ENCODE measurements around the gene ANKMY1. TPM values are rescaled to one million over a fixed set of nuclear protein-coding genes. Genes with fewer than 3 reads are reported as not detected.
A peak's percentile ranks its signal among the peaks of the same experiment; 100 is the strongest.

ANKMY1 gene
- total RNA-seq, 1 donor from 2014 or later, result 28.5 TPM

DNA sequence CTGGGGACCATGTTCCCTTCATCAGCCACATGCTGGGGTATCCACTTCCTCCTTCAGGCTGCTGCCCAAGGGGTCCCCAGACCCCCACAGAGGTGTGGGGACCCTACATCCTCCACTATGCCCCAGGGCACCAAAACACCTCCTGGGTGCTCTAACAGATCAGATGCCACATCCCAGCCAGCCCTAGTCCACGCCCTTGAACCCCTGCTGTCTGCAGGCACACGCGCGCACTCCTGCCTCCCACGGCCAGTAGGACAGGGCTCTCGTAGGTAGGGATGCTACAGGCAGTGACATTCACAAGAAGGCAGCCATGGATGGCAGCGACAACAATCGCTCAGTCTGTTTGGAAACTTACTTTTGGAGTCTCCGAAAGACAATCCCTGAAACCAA, 125.4 kb downstream of the ANKMY1 start:
- Mint-ChIP-seq H3K27me3 (ENCODE audit: unreplicated experiment) (no peaks in the 10 kb centered on the region), H3K27ac (ENCODE audit: unreplicated experiment) (no peak overlapping the region), H3K9me3 (ENCODE audit: unreplicated experiment) (no peaks in the 10 kb centered on the region), H3K4me3 (ENCODE audit: unreplicated experiment) (no peak overlapping the region), H3K36me3 (ENCODE audit: unreplicated experiment) (no peaks in the 10 kb centered on the region), H3K4me1 (ENCODE audit: unreplicated experiment) (peaks cover 15% of the 10 kb centered on the region)
- TF ChIP-seq, protein P1, sequence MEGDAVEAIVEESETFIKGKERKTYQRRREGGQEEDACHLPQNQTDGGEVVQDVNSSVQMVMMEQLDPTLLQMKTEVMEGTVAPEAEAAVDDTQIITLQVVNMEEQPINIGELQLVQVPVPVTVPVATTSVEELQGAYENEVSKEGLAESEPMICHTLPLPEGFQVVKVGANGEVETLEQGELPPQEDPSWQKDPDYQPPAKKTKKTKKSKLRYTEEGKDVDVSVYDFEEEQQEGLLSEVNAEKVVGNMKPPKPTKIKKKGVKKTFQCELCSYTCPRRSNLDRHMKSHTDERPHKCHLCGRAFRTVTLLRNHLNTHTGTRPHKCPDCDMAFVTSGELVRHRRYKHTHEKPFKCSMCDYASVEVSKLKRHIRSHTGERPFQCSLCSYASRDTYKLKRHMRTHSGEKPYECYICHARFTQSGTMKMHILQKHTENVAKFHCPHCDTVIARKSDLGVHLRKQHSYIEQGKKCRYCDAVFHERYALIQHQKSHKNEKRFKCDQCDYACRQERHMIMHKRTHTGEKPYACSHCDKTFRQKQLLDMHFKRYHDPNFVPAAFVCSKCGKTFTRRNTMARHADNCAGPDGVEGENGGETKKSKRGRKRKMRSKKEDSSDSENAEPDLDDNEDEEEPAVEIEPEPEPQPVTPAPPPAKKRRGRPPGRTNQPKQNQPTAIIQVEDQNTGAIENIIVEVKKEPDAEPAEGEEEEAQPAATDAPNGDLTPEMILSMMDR (IDR thresholded peaks at IDR 0.05), result no peak
- peak; percentile 75 for DNase-seq (ENCODE audit: extremely low spot score, unreplicated experiment)

- Mint-ChIP-seq H3K27me3 (ENCODE audit: unreplicated experiment) (no peaks in the 10 kb centered on the region), H3K9me3 (ENCODE audit: unreplicated experiment) (no peaks in the 10 kb centered on the region), H3K4me1 (ENCODE audit: unreplicated experiment) (peaks cover 10% of the 10 kb centered on the region), H3K27ac (ENCODE audit: unreplicated experiment) (no peak overlapping the region), H3K36me3 (ENCODE audit: unreplicated experiment) (no peaks in the 10 kb centered on the region), H3K4me3 (ENCODE audit: unreplicated experiment) (no peak overlapping the region)
- peak; percentile 75 for DNase-seq (ENCODE audit: extremely low spot score, unreplicated experiment)
- TF ChIP-seq, protein P1 (IDR thresholded peaks at IDR 0.05), result no peak
Measured at GRCh38 chr2:240431661-240432424, 125.9 kb downstream of the ANKMY1 start.

- no peak for DNase-seq (ENCODE audit: extremely low spot score, unreplicated experiment)
- H3K36me3 Mint-ChIP-seq (ENCODE audit: unreplicated experiment), result no peaks in the 10 kb centered on the region
- H3K9me3 Mint-ChIP-seq (ENCODE audit: unreplicated experiment), result no peaks in the 10 kb centered on the region
- no peak overlapping the region for H3K4me3 Mint-ChIP-seq (ENCODE audit: unreplicated experiment)
- peaks cover 2% of the 10 kb centered on the region for H3K27me3 Mint-ChIP-seq (ENCODE audit: unreplicated experiment)
- TF ChIP-seq, protein P1 (IDR thresholded peaks at IDR 0.05), result no peak
- H3K27ac Mint-ChIP-seq (ENCODE audit: unreplicated experiment), result no peak overlapping the region
- H3K4me1 Mint-ChIP-seq (ENCODE audit: unreplicated experiment), result peaks cover 9% of the 10 kb centered on the region
Measured at GRCh38 chr2:240431271-240431660, 126.5 kb downstream of the ANKMY1 start.

GRCh38 chr2:240430595-240430994, 127.2 kb downstream of the ANKMY1 start:
- Mint-ChIP-seq H3K27me3 (ENCODE audit: unreplicated experiment) (peaks cover 5% of the 10 kb centered on the region), H3K9me3 (ENCODE audit: unreplicated experiment) (no peaks in the 10 kb centered on the region), H3K4me3 (ENCODE audit: unreplicated experiment) (no peak overlapping the region), H3K36me3 (ENCODE audit: unreplicated experiment) (no peaks in the 10 kb centered on the region), H3K4me1 (ENCODE audit: unreplicated experiment) (peaks cover 9% of the 10 kb centered on the region), H3K27ac (ENCODE audit: unreplicated experiment) (no peak overlapping the region)
- no peak for DNase-seq (ENCODE audit: extremely low spot score, unreplicated experiment)
- TF ChIP-seq, protein P1 (IDR thresholded peaks at IDR 0.05), result no peak

DNA sequence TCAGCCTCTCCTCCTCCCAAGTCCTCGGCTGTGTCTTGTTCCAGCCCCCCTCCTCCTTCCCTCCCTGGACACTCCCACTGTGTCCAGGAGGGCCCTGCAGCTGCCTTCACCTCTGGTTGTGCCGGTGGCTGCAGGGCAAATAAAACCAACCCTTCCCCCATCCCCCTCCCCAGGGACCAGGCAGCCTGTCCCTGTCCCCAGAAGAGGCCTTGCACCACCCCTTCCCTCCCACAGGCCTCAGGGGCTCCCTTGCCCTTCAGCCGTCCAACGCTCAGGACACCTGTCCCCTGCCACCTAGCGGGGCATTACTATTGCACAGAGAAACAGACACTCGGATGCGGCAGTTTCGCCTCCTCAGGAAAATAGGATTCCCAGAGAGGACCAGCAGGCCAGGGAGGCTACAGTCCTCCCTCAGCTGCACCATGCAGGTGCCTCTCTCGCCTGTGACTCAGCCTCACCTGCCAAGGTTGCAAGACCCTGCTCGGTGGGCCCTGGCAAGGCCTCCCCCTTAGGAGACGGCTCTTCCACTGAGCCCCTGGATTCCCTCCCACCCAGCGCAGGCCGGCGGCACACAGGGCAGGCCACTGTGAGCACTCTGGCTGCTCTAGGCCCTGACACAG, 127.8 kb downstream of the ANKMY1 start:
- Mint-ChIP-seq H3K27ac (ENCODE audit: unreplicated experiment) (no peak overlapping the region), H3K4me3 (ENCODE audit: unreplicated experiment) (no peak overlapping the region), H3K27me3 (ENCODE audit: unreplicated experiment) (peaks cover 5% of the 10 kb centered on the region), H3K4me1 (ENCODE audit: unreplicated experiment) (peaks cover 9% of the 10 kb centered on the region), H3K9me3 (ENCODE audit: unreplicated experiment) (no peaks in the 10 kb centered on the region), H3K36me3 (ENCODE audit: unreplicated experiment) (no peaks in the 10 kb centered on the region)
- DNase-seq (ENCODE audit: extremely low spot score, unreplicated experiment), result peak; percentile 79
- TF ChIP-seq, protein P1 (IDR thresholded peaks at IDR 0.05), result no peak

Data from osteocyte (in vitro differentiated cells).